IgD-negative memory B cell (primary cell): ENCODE results near the gene PRUNE1. TPM values are rescaled to one million over a fixed set of nuclear protein-coding genes. Genes with fewer than 3 reads are reported as not detected.

Source experiments
- H3K27ac Mint-ChIP-seq, 3 donors: one replicate each; pipeline ENCODE4 v1.8.0; 2020 to 2022; ENCODE audit warnings: mild to moderate bottlenecking in 3 of 3, mixed read lengths in 3 of 3, moderate library complexity in 1 of 3
- H3K27me3 Mint-ChIP-seq: one replicate; pipeline ENCODE4 v1.8.0; 2021; ENCODE audit warnings: mixed read lengths
- H3K36me3 Mint-ChIP-seq: one replicate; pipeline ENCODE4 v1.8.0; 2020; ENCODE audit warnings: mild to moderate bottlenecking, mixed read lengths
- H3K4me1 Mint-ChIP-seq, 3 donors: one replicate each; pipeline ENCODE4 v1.8.0; 2020 to 2022; ENCODE audit warnings: mixed read lengths in 3 of 3, mild to moderate bottlenecking in 1 of 3
- H3K4me3 Mint-ChIP-seq, 4 donors: one replicate each; pipeline ENCODE4 v1.8.0; 2020 to 2022; ENCODE audit warnings: mild to moderate bottlenecking in 4 of 4, mixed read lengths in 4 of 4, moderate library complexity in 3 of 4
- H3K9me3 Mint-ChIP-seq, 3 donors: one replicate each; pipeline ENCODE4 v1.8.0; 2020 to 2021; ENCODE audit warnings: mixed read lengths in 3 of 3, mild to moderate bottlenecking in 1 of 3
- polyA plus RNA-seq: library from polyadenylated mRNA; unstranded; fragments of 300-500 nt; fragmentation: Illumina TruSeq; gene quantifications from one replicate; pipeline ENCODE4 v1.2.3, GENCODE V29; 2021

PRUNE1 gene
- polyA plus RNA-seq, 1 donor from 2014 or later = 36.2 TPM

DNA sequence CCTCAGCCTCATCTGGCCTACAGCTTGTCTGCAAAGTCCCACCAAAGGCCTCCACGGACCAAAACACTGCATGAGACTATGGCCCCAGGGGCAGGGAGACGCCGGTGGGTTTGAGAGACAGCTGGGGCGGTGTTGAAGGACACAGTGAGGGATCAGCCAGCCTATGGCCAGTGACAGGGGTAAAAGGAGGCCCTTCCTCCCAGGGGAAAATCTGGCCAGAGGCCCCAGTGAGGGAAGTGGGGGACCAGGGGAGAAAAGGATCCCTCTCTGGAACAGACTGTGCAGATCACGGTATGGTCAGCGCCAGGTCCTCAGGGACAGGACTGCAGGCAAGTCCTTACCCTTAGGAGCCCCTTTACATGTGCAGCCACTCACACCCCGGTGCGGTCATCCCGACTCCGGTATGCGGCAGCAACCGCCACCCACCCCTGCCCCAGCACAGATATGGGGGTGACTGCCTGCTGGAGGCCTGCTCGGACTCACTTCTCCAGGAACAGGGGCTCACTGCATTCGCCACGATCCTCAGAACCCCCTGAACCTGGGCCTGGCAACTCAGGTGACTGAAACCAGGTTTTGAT lies 34.9 kb upstream of the PRUNE1 start:
- no peaks in the 10 kb centered on the region for H3K27me3 Mint-ChIP-seq
- H3K4me3 Mint-ChIP-seq = peak overlapping the region; percentile 82 to 95 (median 85)

DNA sequence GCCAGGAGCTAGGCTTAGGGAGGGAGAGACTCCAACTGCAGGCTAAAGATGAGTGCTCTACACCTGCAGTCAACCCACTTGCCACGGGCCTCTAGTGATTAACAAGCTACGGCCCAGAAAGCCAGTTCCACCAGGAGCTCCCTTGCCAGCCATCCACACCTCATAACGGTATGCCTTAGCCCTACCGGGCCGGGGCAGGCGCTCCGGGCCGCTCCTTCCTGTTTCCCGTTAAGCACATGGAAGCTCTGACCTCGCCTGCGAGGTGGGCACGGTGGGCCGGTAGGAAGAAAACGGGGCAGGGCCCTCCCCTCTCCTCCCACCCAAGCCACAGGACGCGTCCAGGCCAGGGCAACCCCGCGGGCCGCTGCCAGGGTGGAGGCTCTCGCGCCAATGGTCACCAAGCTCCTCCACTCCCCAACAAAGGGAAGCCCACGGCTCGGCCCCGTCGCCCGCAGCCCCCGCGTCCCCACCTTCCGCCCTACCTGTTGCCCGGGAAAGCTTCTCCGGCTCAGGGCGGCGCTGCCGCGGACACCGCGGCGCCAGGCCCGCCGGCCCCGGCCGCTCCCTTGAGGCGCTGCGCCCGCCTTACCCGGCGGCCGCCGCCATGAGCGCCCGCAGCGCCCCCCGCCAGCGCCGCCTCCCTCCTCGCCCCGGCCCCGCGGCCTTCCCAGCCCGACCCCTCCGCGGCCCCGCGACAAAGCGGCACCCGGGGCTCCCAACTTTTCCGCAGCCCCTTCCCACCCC lies 34.2 kb upstream of the PRUNE1 start:
- H3K4me3 Mint-ChIP-seq = peak overlapping the region; percentile 82 to 95 (median 85)
- H3K4me1 Mint-ChIP-seq = peaks cover 30 to 45% (median 39%) of the 10 kb centered on the region in 3 donors
- peak overlapping the region; percentile 71 to 94 (median 92) for H3K27ac Mint-ChIP-seq
- H3K36me3 Mint-ChIP-seq = no peaks in the 10 kb centered on the region
- no peaks in the 10 kb centered on the region for H3K27me3 Mint-ChIP-seq
- no peaks in the 10 kb centered on the region for H3K9me3 Mint-ChIP-seq

More for the DNA sequence above, 34.9 kb upstream of the PRUNE1 start:
- no peaks in the 10 kb centered on the region for H3K9me3 Mint-ChIP-seq
- no peaks in the 10 kb centered on the region for H3K36me3 Mint-ChIP-seq
- peak overlapping the region; percentile 71 to 94 (median 92) for H3K27ac Mint-ChIP-seq
- H3K4me1 Mint-ChIP-seq = peaks cover 26 to 44% (median 36%) of the 10 kb centered on the region in 3 donors

- H3K36me3 Mint-ChIP-seq = no peaks in the 10 kb centered on the region
- H3K9me3 Mint-ChIP-seq = no peaks in the 10 kb centered on the region
- peak within 1 kb of the TSS; percentile 82 to 95 (median 87) for H3K4me3 Mint-ChIP-seq
- H3K27ac Mint-ChIP-seq = peak within 1 kb of the TSS; percentile 71 to 94 (median 92)
- H3K27me3 Mint-ChIP-seq = no peaks in the 10 kb centered on the region
- peaks cover 38 to 50% (median 41%) of the 10 kb centered on the region in 3 donors for H3K4me1 Mint-ChIP-seq
These were observed 33.4 kb upstream of the PRUNE1 start, which contains the start of gene CERS2 for GRCh38 chr1:150974580-150975478. Gene CERS2 (minus strand): TSS chr1:150974835. CDS start chr1:150969090, 5,745 bp downstream.

- peaks cover 38 to 42% (median 41%) of the 10 kb centered on the region in 3 donors for H3K4me1 Mint-ChIP-seq
- H3K9me3 Mint-ChIP-seq = no peaks in the 10 kb centered on the region
- H3K27ac Mint-ChIP-seq = peak overlapping the region in 2 of 3 donors; percentile 78 to 86
- H3K4me3 Mint-ChIP-seq = peak overlapping the region; percentile 71 to 92 (median 87)
- H3K27me3 Mint-ChIP-seq = no peaks in the 10 kb centered on the region
- H3K36me3 Mint-ChIP-seq = no peaks in the 10 kb centered on the region
These were observed 31.8 kb upstream of the PRUNE1 start for GRCh38 chr1:150976401-150976821.

DNA sequence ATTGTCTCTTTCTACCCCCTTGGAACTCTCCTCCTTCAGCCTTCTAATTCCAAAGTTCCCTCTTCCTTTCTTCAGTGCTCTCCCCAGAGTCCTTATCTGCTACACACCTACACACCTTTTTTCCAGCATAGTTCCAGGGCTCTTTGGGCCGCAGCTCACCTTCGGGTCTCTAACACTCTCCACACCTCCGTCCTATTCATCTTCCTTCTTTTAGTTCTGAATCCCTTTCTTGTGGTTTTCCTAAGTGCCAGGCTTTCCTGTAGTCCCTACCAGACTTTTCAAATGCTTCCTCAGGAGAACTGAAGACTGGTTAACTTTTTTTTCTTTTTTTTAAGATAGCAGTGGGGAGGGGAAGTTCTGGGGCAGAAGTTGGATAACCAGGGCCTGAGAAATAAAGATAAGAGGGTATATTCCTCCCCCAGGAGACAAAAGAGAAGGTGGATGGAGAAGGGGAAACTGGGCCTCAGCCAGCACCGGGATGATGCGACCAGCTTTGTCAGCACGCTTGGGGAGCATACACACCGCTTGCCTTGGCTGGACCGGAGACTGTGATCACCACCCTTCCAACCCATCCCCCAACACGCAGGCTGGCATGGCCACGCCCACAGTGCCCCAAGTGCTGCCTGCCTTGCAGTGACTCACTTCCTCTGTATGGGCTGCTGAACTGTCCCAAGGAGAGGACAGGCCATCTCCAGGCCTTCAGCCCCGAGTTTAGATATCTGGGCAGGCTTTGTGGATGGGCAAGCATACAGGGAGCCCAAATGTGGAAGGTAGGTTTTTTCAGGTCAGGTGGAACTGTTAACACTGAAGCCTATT lies 31.2 kb upstream of the PRUNE1 start:
- no peaks in the 10 kb centered on the region for H3K9me3 Mint-ChIP-seq
- no peaks in the 10 kb centered on the region for H3K27me3 Mint-ChIP-seq
- H3K4me3 Mint-ChIP-seq = peak overlapping the region; percentile 45 to 92 (median 72)
- peak overlapping the region; percentile 78 to 87 (median 86) for H3K27ac Mint-ChIP-seq
- peaks cover 34 to 39% (median 37%) of the 10 kb centered on the region in 3 donors for H3K4me1 Mint-ChIP-seq
- H3K36me3 Mint-ChIP-seq = no peaks in the 10 kb centered on the region

GRCh38 chr1:150979092-150980056 lies 28.9 kb upstream of the PRUNE1 start:
- H3K27me3 Mint-ChIP-seq = no peaks in the 10 kb centered on the region
- peaks cover 23 to 24% (median 24%) of the 10 kb centered on the region in 3 donors for H3K4me1 Mint-ChIP-seq

GRCh38 chr1:150981177-150981804 lies 27.0 kb upstream of the PRUNE1 start:
- H3K4me1 Mint-ChIP-seq = peaks cover 16 to 24% (median 21%) of the 10 kb centered on the region in 3 donors
- no peaks in the 10 kb centered on the region for H3K9me3 Mint-ChIP-seq
- H3K4me3 Mint-ChIP-seq = no peak overlapping the region
- H3K36me3 Mint-ChIP-seq = no peaks in the 10 kb centered on the region
- H3K27ac Mint-ChIP-seq = no peak overlapping the region
- H3K27me3 Mint-ChIP-seq = peaks cover 2% of the 10 kb centered on the region

More at GRCh38 chr1:150979092-150980056, 28.9 kb upstream of the PRUNE1 start:
- no peaks in the 10 kb centered on the region for H3K9me3 Mint-ChIP-seq
- H3K4me3 Mint-ChIP-seq = peak overlapping the region; percentile 69 to 90 (median 84)
- H3K36me3 Mint-ChIP-seq = no peaks in the 10 kb centered on the region
- H3K27ac Mint-ChIP-seq = peak overlapping the region; percentile 33 to 80 (median 67)

GRCh38 chr1:150981805-150982712 lies 26.2 kb upstream of the PRUNE1 start, which contains the start of gene ANXA9:
Gene ANXA9 (plus strand): TSS chr1:150982292. CDS start chr1:150983106, 814 bp downstream.
- H3K4me1 Mint-ChIP-seq = peaks cover 11 to 19% (median 14%) of the 10 kb centered on the region in 3 donors
- H3K27me3 Mint-ChIP-seq = peaks cover 2% of the 10 kb centered on the region
- H3K27ac Mint-ChIP-seq = peak within 1 kb of the TSS in 1 of 3 donors; percentile 26
- no peaks in the 10 kb centered on the region for H3K36me3 Mint-ChIP-seq
- H3K4me3 Mint-ChIP-seq = no peak within 1 kb of the TSS
- H3K9me3 Mint-ChIP-seq = no peaks in the 10 kb centered on the region

GRCh38 chr1:150985179-150985825 lies 22.9 kb upstream of the PRUNE1 start:
- peaks cover 0 to 1% (median 0%) of the 10 kb centered on the region in 3 donors for H3K4me1 Mint-ChIP-seq
- H3K27ac Mint-ChIP-seq = peak overlapping the region in 1 of 3 donors; percentile 73
- no peaks in the 10 kb centered on the region for H3K36me3 Mint-ChIP-seq
- no peak overlapping the region for H3K4me3 Mint-ChIP-seq
- peaks cover 2% of the 10 kb centered on the region for H3K27me3 Mint-ChIP-seq
- no peaks in the 10 kb centered on the region for H3K9me3 Mint-ChIP-seq

- no peaks in the 10 kb centered on the region for H3K9me3 Mint-ChIP-seq
- peaks cover 0 to 1% (median 0%) of the 10 kb centered on the region in 3 donors for H3K4me1 Mint-ChIP-seq
- H3K4me3 Mint-ChIP-seq = no peak overlapping the region
- no peaks in the 10 kb centered on the region for H3K36me3 Mint-ChIP-seq
- peaks cover 2% of the 10 kb centered on the region for H3K27me3 Mint-ChIP-seq
- H3K27ac Mint-ChIP-seq = peak overlapping the region in 1 of 3 donors; percentile 50
These were observed 20.3 kb upstream of the PRUNE1 start for GRCh38 chr1:150987924-150988323.

DNA sequence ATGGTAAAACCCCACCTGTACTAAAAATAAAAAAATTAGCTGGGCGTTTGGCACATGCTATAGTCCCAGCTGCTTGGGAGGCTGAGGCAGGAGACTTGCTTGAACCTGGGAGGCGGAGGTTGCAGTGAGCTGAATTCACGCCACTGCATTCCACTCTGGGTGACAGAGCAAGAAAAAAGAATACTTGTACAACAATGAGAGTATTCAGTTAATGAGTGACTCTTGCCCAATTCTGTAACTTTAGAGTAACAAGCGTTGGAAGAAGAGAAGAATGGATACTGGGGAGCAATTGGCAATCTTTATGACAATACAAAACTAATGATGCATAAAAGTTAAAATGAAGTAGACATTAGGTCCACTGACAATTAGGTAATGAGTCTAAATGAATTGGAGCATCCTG lies 15.6 kb upstream of the PRUNE1 start:
- peaks cover 2% of the 10 kb centered on the region for H3K36me3 Mint-ChIP-seq
- H3K4me1 Mint-ChIP-seq = peaks cover 4 to 6% (median 4%) of the 10 kb centered on the region in 3 donors
- H3K27ac Mint-ChIP-seq = no peak overlapping the region
- H3K9me3 Mint-ChIP-seq = no peaks in the 10 kb centered on the region
- no peaks in the 10 kb centered on the region for H3K27me3 Mint-ChIP-seq
- H3K4me3 Mint-ChIP-seq = no peak overlapping the region
